ENCODE data around the gene HCRTR1. TPM values are rescaled to one million over a fixed set of nuclear protein-coding genes. Genes with fewer than 3 reads are reported as not detected.

HCRTR1 gene
- total and polyA plus RNA-seq, 7 experiments from 2014 or later = not detected

GRCh38 chr1:31643976-31644559, 26.6 kb downstream of the HCRTR1 start:
- H3K4me1 Mint-ChIP-seq = peaks cover 18 to 47% (median 40%) of the 10 kb centered on the region in 7 donors
- H3K27ac Mint-ChIP-seq = peak overlapping the region; percentile 98 to 100 (median 99)
- Histone ChIP-seq H3K27me3 (ENCODE audit: control insufficient read depth in 2 of 2, insufficient read depth in 2 of 2, low read length in 2 of 2) (no peaks in the 10 kb centered on the region), H3K27ac (ENCODE audit: low read depth, low read length) (peak overlapping the region; percentile 98), H3K4me3 (ENCODE audit: low read length) (peak overlapping the region; percentile 91), H3K36me3 (ENCODE audit: control insufficient read depth in 2 of 3, insufficient read depth in 3 of 3, low read length in 3 of 3) (peaks cover 0 to 15% (median 0%) of the 10 kb centered on the region in 3 experiments), H3K4me1 (ENCODE audit: control insufficient read depth in 2 of 2, insufficient read depth in 2 of 2, low read length in 2 of 2) (peaks cover 31 to 37% of the 10 kb centered on the region in 2 donors), H3K9me3 (ENCODE audit: control insufficient read depth in 2 of 3, low read length in 3 of 3) (no peaks in the 10 kb centered on the region)
- ChIA-PET POLR2A (interaction anchor here (0.6 to 1.9 kb wide), 5 partner anchors 145 to 755 kb away, joined by 4 to 6 read pairs (median 5); partner anchors contain the start of genes BSDC1 and PTP4A2), CTCF (interaction anchor here (0.6 to 2.0 kb wide), 2 partner anchors 145 to 1483 kb away, joined by 4 read pairs; no protein-coding TSS in a partner anchor)
- H3K27me3 Mint-ChIP-seq = no peaks in the 10 kb centered on the region
- H3K9me3 Mint-ChIP-seq = peaks cover 0 to 4% (median 0%) of the 10 kb centered on the region in 11 donors
- H3K36me3 Mint-ChIP-seq = no peaks in the 10 kb centered on the region
- H3K4me3 Mint-ChIP-seq = peak overlapping the region; percentile 92 to 100 (median 98)
- intact Hi-C loops (cut with micrococcal nuclease) = loop anchor here (1.0 to 10.0 kb wide), 12 partner anchors 144 to 1483 kb away; partner anchors contain the start of genes KHDRBS1 (in 2 of the 2), PUM1 (in 2 of the 2), RBBP4 (in 2 of the 2) and TMEM39B (in 2 of the 2)
- DNase-seq (peak in 1 of 9 donors; percentile 7), ATAC-seq (peak; percentile 66)

GRCh38 chr1:31644560-31645273, 27.2 kb downstream of the HCRTR1 start, which contains the start of gene PEF1:
Gene PEF1 (minus strand): TSS chr1:31644876. CDS start chr1:31644864, 12 bp downstream.
- Histone ChIP-seq H3K4me1 (ENCODE audit: control insufficient read depth in 2 of 2, insufficient read depth in 2 of 2, low read length in 2 of 2) (peaks cover 27 to 30% of the 10 kb centered on the region in 2 donors), H3K4me3 (ENCODE audit: low read length) (peak within 1 kb of the TSS; percentile 91), H3K27me3 (ENCODE audit: control insufficient read depth in 2 of 2, insufficient read depth in 2 of 2, low read length in 2 of 2) (no peaks in the 10 kb centered on the region), H3K27ac (ENCODE audit: low read depth, low read length) (peak within 1 kb of the TSS; percentile 98), H3K9me3 (ENCODE audit: control insufficient read depth in 2 of 3, low read length in 3 of 3) (no peaks in the 10 kb centered on the region), H3K36me3 (ENCODE audit: control insufficient read depth in 2 of 3, insufficient read depth in 3 of 3, low read length in 3 of 3) (peaks cover 0 to 9% (median 0%) of the 10 kb centered on the region in 3 experiments)
- no peaks in the 10 kb centered on the region for H3K36me3 Mint-ChIP-seq
- peaks cover 18 to 47% (median 40%) of the 10 kb centered on the region in 7 donors for H3K4me1 Mint-ChIP-seq
- ChIA-PET POLR2A (interaction anchor here (0.6 to 1.9 kb wide), 10 partner anchors 139 to 1061 kb away, joined by 3 to 6 read pairs (median 4); partner anchors contain the start of genes BSDC1, PTP4A2, SNRNP40 and ZCCHC17), CTCF (interaction anchor here (0.8 to 2.0 kb wide), 3 partner anchors 20 to 145 kb away, joined by 3 to 4 read pairs (median 4); no protein-coding TSS in a partner anchor)
- intact Hi-C loops (cut with micrococcal nuclease) = loop anchor here (1.0 to 10.0 kb wide), 15 partner anchors 144 to 1483 kb away; partner anchors contain the start of genes BSDC1 (in 2 of the 2), KHDRBS1 (in 2 of the 2), PUM1 (in 2 of the 2) and RBBP4 (in 2 of the 2)
- peak; percentile 97 to 100 (median 99) for DNase-seq
- peak within 1 kb of the TSS; percentile 98 to 100 (median 99) for H3K27ac Mint-ChIP-seq
- H3K27me3 Mint-ChIP-seq = no peaks in the 10 kb centered on the region
- peaks cover 0 to 4% (median 0%) of the 10 kb centered on the region in 11 donors for H3K9me3 Mint-ChIP-seq
- H3K4me3 Mint-ChIP-seq = peak within 1 kb of the TSS; percentile 92 to 100 (median 98)
- peak; percentile 94 for ATAC-seq

- no peaks in the 10 kb centered on the region for H3K27me3 ChIP-seq (ENCODE audit: control insufficient read depth in 2 of 2, insufficient read depth in 2 of 2, low read length in 2 of 2)
- H3K27ac Mint-ChIP-seq = peak overlapping the region; percentile 98 to 100 (median 99)
- intact Hi-C loops (cut with micrococcal nuclease) = loop anchor here (1.0 to 10.0 kb wide), 12 partner anchors 144 to 1172 kb away; partner anchors contain the start of genes PUM1 (in 2 of the 2), RBBP4 (in 2 of the 2), TMEM39B (in 2 of the 2) and ZBTB8OS (in 2 of the 2)
- peaks cover 0 to 4% (median 0%) of the 10 kb centered on the region in 11 donors for H3K9me3 Mint-ChIP-seq
- POLR2A ChIA-PET = interaction anchor here (0.6 to 1.9 kb wide), 7 partner anchors 139 to 1061 kb away, joined by 3 to 6 read pairs (median 4); partner anchors contain the start of genes BSDC1, PTP4A2, SNRNP40 and ZCCHC17
- no peak for ATAC-seq
- H3K27me3 Mint-ChIP-seq = no peaks in the 10 kb centered on the region
- peak overlapping the region; percentile 91 for H3K4me3 ChIP-seq (ENCODE audit: low read length)
- H3K4me1 Mint-ChIP-seq = peaks cover 18 to 47% (median 40%) of the 10 kb centered on the region in 7 donors
- no peak for DNase-seq
- no peaks in the 10 kb centered on the region for H3K9me3 ChIP-seq (ENCODE audit: control insufficient read depth in 2 of 3, low read length in 3 of 3)
- H3K4me3 Mint-ChIP-seq = peak overlapping the region; percentile 92 to 100 (median 98)
- CTCF ChIA-PET = interaction anchor here (0.8 to 1.0 kb wide), 2 partner anchors 19 to 144 kb away, joined by 3 to 4 read pairs; no protein-coding TSS in a partner anchor
- peak overlapping the region; percentile 98 for H3K27ac ChIP-seq (ENCODE audit: low read depth, low read length)
- H3K36me3 ChIP-seq (ENCODE audit: control insufficient read depth in 2 of 3, insufficient read depth in 3 of 3, low read length in 3 of 3) = peaks cover 0 to 8% (median 0%) of the 10 kb centered on the region in 3 experiments
- H3K4me1 ChIP-seq (ENCODE audit: control insufficient read depth in 2 of 2, insufficient read depth in 2 of 2, low read length in 2 of 2) = peaks cover 22 to 28% of the 10 kb centered on the region in 2 donors
- no peaks in the 10 kb centered on the region for H3K36me3 Mint-ChIP-seq
Observed at GRCh38 chr1:31645274-31645568, 27.7 kb downstream of the HCRTR1 start.

- intact Hi-C loops (cut with micrococcal nuclease) = loop anchor here (5.0 to 10.0 kb wide), 5 partner anchors 288 to 691 kb away; partner anchors contain the start of genes PUM1 (in 2 of the 2), CCDC28B (in 1 of the 2), DCDC2B (in 1 of the 2) and IQCC (in 1 of the 2)
Observed at GRCh38 chr1:31646259-31646960, 28.9 kb downstream of the HCRTR1 start.

GRCh38 chr1:31647106-31647505, 29.6 kb downstream of the HCRTR1 start:
- ChIA-PET CTCF (interaction anchor here (0.9 to 1.0 kb wide), 2 partner anchors 17 to 316 kb away, joined by 3 read pairs; no protein-coding TSS in a partner anchor), POLR2A (no interaction called here)
- Mint-ChIP-seq H3K4me1 (peaks cover 18 to 47% (median 40%) of the 10 kb centered on the region in 7 donors), H3K27me3 (peaks cover 0 to 4% (median 0%) of the 10 kb centered on the region in 5 donors), H3K9me3 (peaks cover 0 to 4% (median 0%) of the 10 kb centered on the region in 11 donors), H3K4me3 (peak overlapping the region in 9 of 10 donors; percentile 6 to 100 (median 46)), H3K27ac (peak overlapping the region in 7 of 9 donors; percentile 0 to 99 (median 24)), H3K36me3 (no peaks in the 10 kb centered on the region)
- Histone ChIP-seq H3K36me3 (ENCODE audit: control insufficient read depth in 2 of 3, insufficient read depth in 3 of 3, low read length in 3 of 3) (peaks cover 0 to 8% (median 0%) of the 10 kb centered on the region in 3 experiments), H3K4me1 (ENCODE audit: control insufficient read depth in 2 of 2, insufficient read depth in 2 of 2, low read length in 2 of 2) (peaks cover 18 to 20% of the 10 kb centered on the region in 2 donors), H3K27me3 (ENCODE audit: control insufficient read depth in 2 of 2, insufficient read depth in 2 of 2, low read length in 2 of 2) (no peaks in the 10 kb centered on the region), H3K27ac (ENCODE audit: low read depth, low read length) (no peak overlapping the region), H3K4me3 (ENCODE audit: low read length) (no peak overlapping the region), H3K9me3 (ENCODE audit: control insufficient read depth in 2 of 3, low read length in 3 of 3) (no peaks in the 10 kb centered on the region)
- ATAC-seq (no peak), DNase-seq (no peak)
- intact Hi-C loops (cut with micrococcal nuclease) = loop anchor here (5.0 to 10.0 kb wide), 5 partner anchors 288 to 690 kb away; partner anchors contain the start of genes PUM1 (in 2 of the 2), CCDC28B (in 1 of the 2), DCDC2B (in 1 of the 2) and IQCC (in 1 of the 2)

More at GRCh38 chr1:31646259-31646960, 28.9 kb downstream of the HCRTR1 start:
- Mint-ChIP-seq H3K27me3 (peaks cover 0 to 2% (median 0%) of the 10 kb centered on the region in 5 donors), H3K27ac (peak overlapping the region in 8 of 9 donors; percentile 55 to 100 (median 99)), H3K4me3 (peak overlapping the region; percentile 20 to 100 (median 98)), H3K9me3 (peaks cover 0 to 4% (median 0%) of the 10 kb centered on the region in 11 donors), H3K36me3 (no peaks in the 10 kb centered on the region), H3K4me1 (peaks cover 18 to 47% (median 40%) of the 10 kb centered on the region in 7 donors)
- Histone ChIP-seq H3K4me1 (ENCODE audit: control insufficient read depth in 2 of 2, insufficient read depth in 2 of 2, low read length in 2 of 2) (peaks cover 20 to 21% of the 10 kb centered on the region in 2 donors), H3K27ac (ENCODE audit: low read depth, low read length) (no peak overlapping the region), H3K27me3 (ENCODE audit: control insufficient read depth in 2 of 2, insufficient read depth in 2 of 2, low read length in 2 of 2) (no peaks in the 10 kb centered on the region), H3K4me3 (ENCODE audit: low read length) (no peak overlapping the region), H3K9me3 (ENCODE audit: control insufficient read depth in 2 of 3, low read length in 3 of 3) (no peaks in the 10 kb centered on the region), H3K36me3 (ENCODE audit: control insufficient read depth in 2 of 3, insufficient read depth in 3 of 3, low read length in 3 of 3) (peaks cover 0 to 8% (median 0%) of the 10 kb centered on the region in 3 experiments)
- ATAC-seq = no peak
- ChIA-PET POLR2A (no interaction called here), CTCF (interaction anchor here (0.9 to 1.0 kb wide), 2 partner anchors 18 to 317 kb away, joined by 3 read pairs; no protein-coding TSS in a partner anchor)
- DNase-seq = no peak
